Measurements from ENCODE around the gene PAOX. TPM values are rescaled to one million over a fixed set of nuclear protein-coding genes. Genes with fewer than 3 reads are reported as not detected.
"Not testable (repeated sequence)": the region's sequence is repeated elsewhere in the genome, so short reads cannot be mapped to it uniquely, and the experiment has no call there.

The PAOX gene
- total RNA-seq, 6 experiments from 2014 or later = 9.4 to 15.9 (median 11.9) TPM

- ATAC-seq (peak; percentile 6 to 51 (median 43)), DNase-seq (peak; percentile 67 to 79 (median 78))
- Histone ChIP-seq H3K4me3 (peak overlapping the region; percentile 31 to 76 (median 66)), H3K27me3 (no peaks in the 10 kb centered on the region), H3K27ac (peak overlapping the region in 1 of 3 donors; percentile 43), H3K36me3 (peaks cover 0 to 36% (median 20%) of the 10 kb centered on the region in 4 donors), H3K9me3 (no peaks in the 10 kb centered on the region), H3K4me1 (peaks cover 0 to 20% (median 6%) of the 10 kb centered on the region in 4 donors)
- WGBS (ENCODE audit: insufficient coverage, low coverage, low lambda C conversion rate, missing lambda C conversion rate) = 6% methylated on average over 9 of the region's 20 CpGs
- intact Hi-C loops (cut with DNase I) = loop anchor here in 1 of 2 donors (10.0 kb wide), 1 partner anchor 48 kb away; no protein-coding TSS in a partner anchor
- TF ChIP-seq CTCF (IDR thresholded peaks at IDR 0.05) = no peak
These were observed 6.6 kb upstream of the PAOX start for GRCh38 chr10:133372507-133372906.

- Histone ChIP-seq H3K4me3 (peak within 1 kb of the TSS; percentile 66 to 76 (median 66)), H3K27ac (peak within 1 kb of the TSS; percentile 75 to 92 (median 80)), H3K27me3 (no peaks in the 10 kb centered on the region), H3K4me1 (peaks cover 0 to 20% (median 9%) of the 10 kb centered on the region in 4 donors), H3K9me3 (no peaks in the 10 kb centered on the region), H3K36me3 (peaks cover 0 to 32% (median 17%) of the 10 kb centered on the region in 4 donors)
- DNase-seq = peak; percentile 98 to 99 (median 98)
- WGBS (ENCODE audit: insufficient coverage, low coverage, low lambda C conversion rate, missing lambda C conversion rate) = under 1% methylated on average over 19 of the region's 89 CpGs
- TF ChIP-seq POLR2A (IDR thresholded peaks at IDR 0.05) = peak; percentile 81
- TF ChIP-seq CTCF (IDR thresholded peaks at IDR 0.05) = no peak
- ATAC-seq = peak; percentile 89 to 96 (median 95)
- intact Hi-C loops (cut with DNase I) = loop anchor here in 1 of 2 donors (10.0 kb wide), 1 partner anchor 49 kb away; no protein-coding TSS in a partner anchor
These were observed 5.6 kb upstream of the PAOX start, which contains the start of gene ECHS1 for GRCh38 chr10:133373174-133374090. Gene ECHS1 (minus strand): TSS chr10:133373354. CDS start chr10:133373333, 21 bp downstream.

DNA sequence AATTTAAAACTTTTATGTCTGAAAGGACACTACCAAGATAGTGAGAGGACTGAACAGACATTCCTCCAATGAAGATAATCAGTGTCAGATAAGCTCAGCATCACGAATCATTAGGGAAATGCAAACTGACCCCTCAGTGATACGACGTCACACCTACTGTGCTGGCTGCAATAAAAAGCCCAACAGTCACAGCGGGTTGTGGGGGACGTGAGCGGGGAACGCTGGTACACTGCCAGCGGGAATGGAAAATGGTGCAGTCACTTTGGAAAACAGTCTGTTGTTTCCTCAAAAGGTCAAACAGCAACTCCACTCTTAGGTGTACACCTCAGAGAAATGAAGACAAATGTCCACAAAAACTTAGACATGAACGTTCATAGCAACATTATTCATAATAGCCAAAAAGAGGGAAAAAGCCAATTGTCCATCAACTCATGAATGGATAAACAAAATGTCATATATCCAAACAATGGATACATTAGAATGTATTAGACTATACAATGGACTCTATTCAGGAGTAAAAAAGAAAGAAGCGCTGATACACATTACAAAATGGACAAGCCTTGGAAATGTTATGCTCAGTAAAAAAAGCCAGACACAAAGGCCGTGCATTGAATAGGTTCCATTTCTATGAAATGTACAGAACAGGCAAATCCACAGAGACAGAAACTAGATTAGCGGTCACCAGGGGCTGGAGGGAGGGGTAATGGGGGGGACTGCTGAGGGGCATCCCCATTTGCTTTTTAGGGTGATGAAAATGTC lies 3.5 kb upstream of the PAOX start:
- H3K4me1 ChIP-seq = peaks cover 0 to 29% (median 11%) of the 10 kb centered on the region in 4 donors
- ATAC-seq = no peak
- intact Hi-C loops (cut with DNase I) = loop anchor here in 1 of 2 donors (10.0 kb wide), 1 partner anchor 51 kb away; no protein-coding TSS in a partner anchor

DNA sequence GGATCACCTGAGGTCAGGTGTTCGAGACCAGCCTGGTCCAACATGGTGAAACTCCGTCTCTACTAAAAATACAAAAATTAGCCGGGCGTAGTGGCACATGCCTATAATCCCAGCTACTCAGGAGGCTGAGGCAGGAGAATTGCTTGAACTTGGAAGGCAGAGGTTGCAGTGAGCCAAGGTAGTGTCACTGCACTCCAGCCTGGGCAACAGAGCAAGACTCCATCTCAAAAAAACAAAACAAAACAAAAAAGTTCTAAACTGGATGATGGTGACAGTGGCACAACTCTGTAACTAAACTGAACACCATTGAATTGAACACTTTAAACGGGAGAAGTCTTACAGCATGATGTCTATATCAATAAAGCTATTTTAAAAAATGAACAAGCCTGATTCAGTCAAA lies 2.9 kb upstream of the PAOX start:
- not testable (repeated sequence) for H3K4me3 ChIP-seq, ATAC-seq, H3K36me3 ChIP-seq, H3K27me3 ChIP-seq, DNase-seq, H3K9me3 ChIP-seq, H3K27ac ChIP-seq
- intact Hi-C loops (cut with DNase I) = loop anchor here in 1 of 2 donors (10.0 kb wide), 1 partner anchor 51 kb away; no protein-coding TSS in a partner anchor
- H3K4me1 ChIP-seq = peaks cover 0 to 26% (median 11%) of the 10 kb centered on the region in 4 donors
- WGBS (ENCODE audit: insufficient coverage, low coverage, low lambda C conversion rate, missing lambda C conversion rate) = 95% methylated on average over 3 of the region's 5 CpGs

More for the DNA sequence above, 3.5 kb upstream of the PAOX start:
- Histone ChIP-seq H3K4me3 (no peak overlapping the region), H3K36me3 (peaks cover 0 to 11% (median 4%) of the 10 kb centered on the region in 4 donors), H3K27me3 (no peaks in the 10 kb centered on the region), H3K9me3 (no peaks in the 10 kb centered on the region), H3K27ac (no peak overlapping the region)
- TF ChIP-seq CTCF (IDR thresholded peaks at IDR 0.05) (no peak), POLR2A (IDR thresholded peaks at IDR 0.05) (no peak)
- 84% methylated on average over 10 of the region's 12 CpGs for WGBS (ENCODE audit: insufficient coverage, low coverage, low lambda C conversion rate, missing lambda C conversion rate)
- no peak for DNase-seq

Measured in right lobe of liver (tissue), 6 donors.